Activated naive CD8-positive, alpha-beta T cell (primary cell): ENCODE data around the gene CDK11A.
A peak's percentile ranks its signal among the peaks of the same experiment; 100 is the strongest.
"Not testable (repeated sequence)": the region's sequence is repeated elsewhere in the genome, so short reads cannot be mapped to it uniquely, and the experiment has no call there.

Experiments used
- H3K27ac Mint-ChIP-seq: one replicate; pipeline ENCODE4 v1.8.0; 2021; ENCODE audit warnings: mixed read lengths
- H3K27me3 Mint-ChIP-seq: one replicate; pipeline ENCODE4 v1.8.0; 2021; ENCODE audit warnings: mixed read lengths
- H3K36me3 Mint-ChIP-seq: one replicate; pipeline ENCODE4 v1.8.0; 2021; ENCODE audit warnings: mixed read lengths
- H3K4me1 Mint-ChIP-seq: one replicate; pipeline ENCODE4 v1.8.0; 2021; ENCODE audit warnings: low read depth, mixed read lengths
- H3K4me3 Mint-ChIP-seq: one replicate; pipeline ENCODE4 v1.8.0; 2021; ENCODE audit warnings: mild to moderate bottlenecking, mixed read lengths
- H3K9me3 Mint-ChIP-seq: one replicate; pipeline ENCODE4 v1.8.0; 2021; ENCODE audit warnings: low read depth, mixed read lengths

Gene CDK11A

GRCh38 chr1:1669468-1670440 lies 54.4 kb downstream of the CDK11A start:
- H3K4me3 Mint-ChIP-seq: no peak overlapping the region
- no peaks in the 10 kb centered on the region for H3K27me3 Mint-ChIP-seq
- H3K36me3 Mint-ChIP-seq: no peaks in the 10 kb centered on the region
- no peak overlapping the region for H3K27ac Mint-ChIP-seq
- H3K9me3 Mint-ChIP-seq: no peaks in the 10 kb centered on the region
- H3K4me1 Mint-ChIP-seq: peaks cover 4% of the 10 kb centered on the region

- H3K4me3 Mint-ChIP-seq: no peak overlapping the region
- no peaks in the 10 kb centered on the region for H3K27me3 Mint-ChIP-seq
- H3K9me3 Mint-ChIP-seq: no peaks in the 10 kb centered on the region
- no peak overlapping the region for H3K27ac Mint-ChIP-seq
- H3K36me3 Mint-ChIP-seq: no peaks in the 10 kb centered on the region
- peaks cover 2% of the 10 kb centered on the region for H3K4me1 Mint-ChIP-seq
Measured at GRCh38 chr1:1666526-1666925, 57.6 kb downstream of the CDK11A start.

- Mint-ChIP-seq H3K36me3 (no peaks in the 10 kb centered on the region), H3K4me3 (no peak overlapping the region), H3K9me3 (no peaks in the 10 kb centered on the region), H3K27ac (no peak overlapping the region), H3K4me1 (peaks cover 5% of the 10 kb centered on the region), H3K27me3 (no peaks in the 10 kb centered on the region)
Measured at GRCh38 chr1:1665815-1666251, 58.3 kb downstream of the CDK11A start.

GRCh38 chr1:1664941-1665814 lies 59.0 kb downstream of the CDK11A start:
- H3K4me1 Mint-ChIP-seq: peaks cover 5% of the 10 kb centered on the region
- no peaks in the 10 kb centered on the region for H3K9me3 Mint-ChIP-seq
- no peak overlapping the region for H3K27ac Mint-ChIP-seq
- no peaks in the 10 kb centered on the region for H3K27me3 Mint-ChIP-seq
- H3K36me3 Mint-ChIP-seq: no peaks in the 10 kb centered on the region
- no peak overlapping the region for H3K4me3 Mint-ChIP-seq

- not testable (repeated sequence) for H3K27ac Mint-ChIP-seq, H3K9me3 Mint-ChIP-seq, H3K27me3 Mint-ChIP-seq, H3K4me1 Mint-ChIP-seq, H3K36me3 Mint-ChIP-seq, H3K4me3 Mint-ChIP-seq
Measured at GRCh38 chr1:1664318-1664717, 59.8 kb downstream of the CDK11A start.

- H3K27me3 Mint-ChIP-seq, H3K36me3 Mint-ChIP-seq, H3K27ac Mint-ChIP-seq, H3K9me3 Mint-ChIP-seq, H3K4me3 Mint-ChIP-seq, H3K4me1 Mint-ChIP-seq: not testable (repeated sequence)
Measured at GRCh38 chr1:1662830-1663560, 61.2 kb downstream of the CDK11A start.

- H3K4me1 Mint-ChIP-seq, H3K36me3 Mint-ChIP-seq, H3K9me3 Mint-ChIP-seq, H3K27ac Mint-ChIP-seq, H3K27me3 Mint-ChIP-seq, H3K4me3 Mint-ChIP-seq: not testable (repeated sequence)
Measured at GRCh38 chr1:1662392-1662791, 61.8 kb downstream of the CDK11A start.

- peak within 1 kb of the TSS; percentile 94 for H3K4me3 Mint-ChIP-seq
- H3K27me3 Mint-ChIP-seq, H3K36me3 Mint-ChIP-seq, H3K4me1 Mint-ChIP-seq, H3K9me3 Mint-ChIP-seq: not testable (repeated sequence)
- H3K27ac Mint-ChIP-seq: peak within 1 kb of the TSS; percentile 97
Measured at GRCh38 chr1:1658583-1659549, 65.3 kb downstream of the CDK11A start, which contains the start of gene CDK11B. Gene CDK11B (minus strand): TSS chr1:1659004. CDS start chr1:1657485, 1,519 bp downstream.
